GM04503 (cell line): ENCODE results near the gene SH3GL2.

Experiments
- DNase-seq: peaks from one replicate; pipeline ENCODE4 v3.0.0-alpha.2; 2012; ENCODE audit warnings: low read depth

Gene SH3GL2

GRCh38 chr9:17578911-17579793 lies at the start of gene SH3GL2:
SH3GL2 (plus strand) TSS chr9:17579066.
- no peak for DNase-seq

GRCh38 chr9:17531642-17532254 lies 47.1 kb upstream of the SH3GL2 start:
- peak; percentile 1 for DNase-seq

- no peak for DNase-seq
These were observed 46.4 kb upstream of the SH3GL2 start for GRCh38 chr9:17532461-17532860.

- DNase-seq: no peak
These were observed 43.7 kb upstream of the SH3GL2 start for GRCh38 chr9:17535176-17535575.

DNA sequence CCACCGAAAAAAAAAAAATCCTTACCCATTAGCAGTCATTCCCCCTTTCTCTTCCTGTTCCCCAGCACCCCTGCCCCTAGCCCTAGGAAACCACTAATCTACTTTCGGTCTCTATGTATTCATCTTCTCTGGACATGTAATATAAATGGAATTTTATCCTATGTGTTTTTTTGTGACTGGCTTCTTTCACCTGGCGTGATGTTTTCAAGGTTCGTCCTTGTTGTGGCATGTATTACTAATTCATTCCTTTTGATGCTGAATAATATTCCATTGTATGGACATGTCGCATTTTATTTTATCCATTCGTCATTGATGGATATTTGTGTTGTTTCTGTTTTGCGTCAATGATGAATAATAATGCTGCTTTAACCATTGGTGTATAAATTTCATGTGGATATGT lies 42.8 kb upstream of the SH3GL2 start:
- no peak for DNase-seq

- no peak for DNase-seq
These were observed 27.8 kb upstream of the SH3GL2 start for GRCh38 chr9:17551023-17551422.

- no peak for DNase-seq
These were observed 23.4 kb upstream of the SH3GL2 start for GRCh38 chr9:17555362-17556054.

GRCh38 chr9:17556255-17556654 lies 22.6 kb upstream of the SH3GL2 start:
- no peak for DNase-seq

- no peak for DNase-seq
These were observed 21.9 kb upstream of the SH3GL2 start for GRCh38 chr9:17556935-17557334.

DNA sequence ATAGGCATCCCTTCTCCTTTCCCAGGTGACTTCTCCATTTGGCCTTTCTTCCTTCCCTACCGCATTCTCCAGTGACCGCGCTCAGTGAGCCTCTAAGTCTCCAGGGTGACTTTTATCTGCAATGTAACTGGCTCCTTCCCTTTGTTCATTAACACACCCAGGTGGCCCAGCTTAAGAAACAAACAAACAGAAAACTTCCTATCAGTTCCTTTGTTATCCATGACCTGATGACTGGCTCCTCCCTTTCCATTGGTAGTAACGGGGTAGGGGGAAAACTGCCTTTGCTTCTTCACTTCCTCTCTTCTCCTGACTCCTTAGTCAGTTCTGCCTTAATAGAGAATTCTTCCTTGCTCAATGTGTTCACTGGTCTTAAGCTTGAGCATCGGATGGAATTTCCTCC lies 7.0 kb upstream of the SH3GL2 start:
- DNase-seq: no peak

GRCh38 chr9:17574342-17574741 lies 4.5 kb upstream of the SH3GL2 start:
- no peak for DNase-seq

- DNase-seq: no peak
These were observed 322 bp upstream of the SH3GL2 start for GRCh38 chr9:17578577-17578910.

- DNase-seq: no peak
These were observed 1.3 kb downstream of the SH3GL2 start for GRCh38 chr9:17580119-17580518.

GRCh38 chr9:17587113-17587512 lies 8.2 kb downstream of the SH3GL2 start:
- DNase-seq: no peak

DNA sequence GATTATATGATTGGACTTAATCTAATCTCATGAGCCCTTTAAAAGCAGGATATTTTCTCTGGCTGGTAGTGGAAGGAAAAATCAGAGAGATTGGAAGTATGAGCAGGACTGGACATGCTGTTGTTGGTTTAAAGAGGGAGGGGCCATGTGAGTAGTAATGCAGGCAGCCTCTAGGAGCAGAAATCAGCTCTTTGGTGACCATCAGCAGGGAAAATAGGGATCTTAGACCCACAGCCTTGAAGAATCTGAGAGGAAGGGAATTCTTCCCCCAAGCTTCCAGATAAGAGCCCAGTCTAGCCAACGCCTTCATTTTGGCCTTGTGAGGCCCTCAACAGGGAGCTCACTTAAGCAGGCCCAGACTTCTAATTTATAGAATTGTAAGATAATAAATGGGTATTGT lies 9.5 kb downstream of the SH3GL2 start:
- DNase-seq: no peak

GRCh38 chr9:17588941-17589340 lies 10.1 kb downstream of the SH3GL2 start:
- no peak for DNase-seq

GRCh38 chr9:17589771-17590170 lies 10.9 kb downstream of the SH3GL2 start:
- no peak for DNase-seq

GRCh38 chr9:17594961-17595360 lies 16.1 kb downstream of the SH3GL2 start:
- no peak for DNase-seq

- no peak for DNase-seq
These were observed 19.1 kb downstream of the SH3GL2 start for GRCh38 chr9:17597977-17598376.

- no peak for DNase-seq
These were observed 22.2 kb downstream of the SH3GL2 start for GRCh38 chr9:17600962-17601593.

- DNase-seq: no peak
These were observed 25.7 kb downstream of the SH3GL2 start for GRCh38 chr9:17604556-17604955.

GRCh38 chr9:17609312-17610005 lies 30.6 kb downstream of the SH3GL2 start:
- no peak for DNase-seq
